Adrenal gland (tissue), 5 donors: Measurements from ENCODE around the gene TPD52L2.

Source experiments
- POLR2A ChIP-seq, 2 donors: fragments of 450-650 bp; IDR thresholded peaks; one replicate each; pipeline ENCODE4 v1.6.1; 2017; ENCODE audit warnings: antibody characterized with exemption in 2 of 2, mild to moderate bottlenecking in 2 of 2, moderate library complexity in 1 of 2
- TF ChIP-seq, protein P1 (sequence below), 6 experiments: fragments of 450-650 bp in 4 of 6; fragments of 200-600 bp in 2 of 6; sonication (generic) in 1 of 6; IDR thresholded peaks; 1 replicate in 5 of 6; 2 replicates in 1 of 6; pipeline versions ENCODE4 v1.5.1 to v1.8.0; 2016 to 2021; ENCODE audit warnings: antibody characterized with exemption in 6 of 6, mild to moderate bottlenecking in 2 of 6, moderate library complexity in 1 of 6
- donor health status: DM: no; HTN: no; CAD: no.

DNA sequence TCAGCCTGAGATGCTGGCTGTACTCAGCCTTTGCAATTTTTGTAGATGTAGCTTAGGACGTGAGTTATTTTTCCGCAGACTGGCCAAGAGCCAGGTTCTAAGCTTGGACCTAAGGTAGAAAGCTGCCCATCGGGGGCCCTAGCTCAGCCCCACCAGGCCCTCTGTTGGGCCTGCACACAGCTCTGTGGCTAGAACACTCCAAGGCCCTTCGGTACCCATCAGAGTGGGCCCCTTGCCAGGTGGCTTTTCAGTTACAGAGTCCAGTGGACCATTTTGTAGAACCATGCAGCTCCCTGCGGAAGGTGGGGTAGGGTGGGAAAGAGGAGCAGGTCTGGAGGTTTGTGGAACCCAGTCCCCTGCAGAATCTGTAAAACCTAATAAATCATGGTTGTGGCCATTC lies 68.6 kb downstream of the TPD52L2 start:
- no peak for TF ChIP-seq POLR2A (IDR thresholded peaks at IDR 0.05)
- TF ChIP-seq, protein P1, sequence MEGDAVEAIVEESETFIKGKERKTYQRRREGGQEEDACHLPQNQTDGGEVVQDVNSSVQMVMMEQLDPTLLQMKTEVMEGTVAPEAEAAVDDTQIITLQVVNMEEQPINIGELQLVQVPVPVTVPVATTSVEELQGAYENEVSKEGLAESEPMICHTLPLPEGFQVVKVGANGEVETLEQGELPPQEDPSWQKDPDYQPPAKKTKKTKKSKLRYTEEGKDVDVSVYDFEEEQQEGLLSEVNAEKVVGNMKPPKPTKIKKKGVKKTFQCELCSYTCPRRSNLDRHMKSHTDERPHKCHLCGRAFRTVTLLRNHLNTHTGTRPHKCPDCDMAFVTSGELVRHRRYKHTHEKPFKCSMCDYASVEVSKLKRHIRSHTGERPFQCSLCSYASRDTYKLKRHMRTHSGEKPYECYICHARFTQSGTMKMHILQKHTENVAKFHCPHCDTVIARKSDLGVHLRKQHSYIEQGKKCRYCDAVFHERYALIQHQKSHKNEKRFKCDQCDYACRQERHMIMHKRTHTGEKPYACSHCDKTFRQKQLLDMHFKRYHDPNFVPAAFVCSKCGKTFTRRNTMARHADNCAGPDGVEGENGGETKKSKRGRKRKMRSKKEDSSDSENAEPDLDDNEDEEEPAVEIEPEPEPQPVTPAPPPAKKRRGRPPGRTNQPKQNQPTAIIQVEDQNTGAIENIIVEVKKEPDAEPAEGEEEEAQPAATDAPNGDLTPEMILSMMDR (IDR thresholded peaks at IDR 0.05): no peak
